WTC11 (cell line): Measurements from ENCODE around the gene SMURF1.

Source experiments
- CTCF ChIP-seq: fragments of 200-600 bp; IDR thresholded peaks from 2 replicates; pipeline ENCODE4 v1.8.0; 2022; ENCODE audit warnings: antibody characterized with exemption
- ZNF232 ChIP-seq: sonication (generic); formaldehyde crosslinking; IDR thresholded peaks from 2 replicates; pipeline ENCODE4 v1.8.0; 2022; ENCODE audit warnings: mild to moderate bottlenecking, missing genetic modification reagents

GRCh38 chr7:99086944-99087343, 57.0 kb downstream of the SMURF1 start:
- TF ChIP-seq ZNF232 (CRISPR knock-in tag) (no peak), CTCF (no peak)
